Gastroesophageal sphincter (tissue), 4 donors: ENCODE data around the gene DCLK2. TPM values are rescaled to one million over a fixed set of nuclear protein-coding genes. Genes with fewer than 3 reads are reported as not detected.

Experiments used
- ATAC-seq: fragments of 150-250 bp; one replicate; pipeline ENCODE4 v1.9.1; 2016; ENCODE audit warnings: mild to moderate bottlenecking, moderate library complexity
- H3K27ac ChIP-seq, 4 donors: fragments of 200-600 bp; sonication (generic) in 3 of 4; 1 replicate in 3 of 4; 2 replicates in 1 of 4; pipeline ENCODE4 v1.5.1; 2016 to 2019
- H3K27me3 ChIP-seq: fragments of 200-600 bp; sonication (generic); one replicate; pipeline ENCODE4 v1.5.1; 2019
- H3K36me3 ChIP-seq, 2 donors: fragments of 200-600 bp; sonication (generic); one replicate each; pipeline ENCODE4 v1.5.1; 2019; ENCODE audit warnings: control low read depth in 1 of 2
- H3K4me1 ChIP-seq, 3 donors: fragments of 200-600 bp; sonication (generic); 1 replicate in 2 of 3; 2 replicates in 1 of 3; pipeline ENCODE4 v1.5.1; 2016 to 2019; ENCODE audit warnings: control low read depth in 2 of 3
- H3K4me3 ChIP-seq, 2 donors: fragments of 200-600 bp; sonication (generic); one replicate each; pipeline ENCODE4 v1.5.1; 2019; ENCODE audit warnings: mild to moderate bottlenecking in 1 of 2, moderate library complexity in 1 of 2
- H3K9me3 ChIP-seq, 3 donors: fragments of 200-600 bp; sonication (generic); one replicate each; pipeline ENCODE4 v1.5.1; 2017 to 2019; ENCODE audit warnings: control low read depth in 2 of 3
- EP300 ChIP-seq: sonication (generic); formaldehyde crosslinking; IDR thresholded peaks from one replicate; pipeline ENCODE4 v1.6.1; 2017; ENCODE audit warnings: antibody characterized with exemption, mild to moderate bottlenecking
- POLR2A ChIP-seq, 2 donors: fragments of 450-650 bp; IDR thresholded peaks; one replicate each; pipeline ENCODE4 v1.6.1; 2017; ENCODE audit warnings: antibody characterized with exemption in 2 of 2, mild to moderate bottlenecking in 2 of 2, moderate library complexity in 1 of 2
- POLR2AphosphoS5 ChIP-seq: sonication (generic); formaldehyde crosslinking; IDR thresholded peaks from one replicate; pipeline ENCODE4 v1.6.1; 2017; ENCODE audit warnings: antibody characterized with exemption
- WGBS, 2 donors: methylation state at CpG; one replicate each; pipeline ENCODE4 v1.1.5; 2018; ENCODE audit warnings: low coverage in 1 of 2; 5-methylcytosine and 5-hydroxymethylcytosine counted together
- total RNA-seq, 4 donors: library from RNA; depleted of rRNA; stranded (reverse); fragments of >200 nt; gene quantifications; one replicate each; pipeline ENCODE4 v1.1.0, GENCODE V29; 2016
- TF ChIP-seq, protein P1 (sequence below), 4 experiments: fragments of 200-600 bp in 2 of 4; fragments of 450-650 bp in 2 of 4; sonication (generic) in 1 of 4; IDR thresholded peaks; one replicate each; pipeline ENCODE4 v1.5.1; 2017 to 2019; ENCODE audit warnings: antibody characterized with exemption in 4 of 4, mild to moderate bottlenecking in 2 of 4, moderate library complexity in 2 of 4

Gene DCLK2
- total RNA-seq, 4 donors from 2014 or later = 17.1 to 33.0 (median 19.7) TPM

DNA sequence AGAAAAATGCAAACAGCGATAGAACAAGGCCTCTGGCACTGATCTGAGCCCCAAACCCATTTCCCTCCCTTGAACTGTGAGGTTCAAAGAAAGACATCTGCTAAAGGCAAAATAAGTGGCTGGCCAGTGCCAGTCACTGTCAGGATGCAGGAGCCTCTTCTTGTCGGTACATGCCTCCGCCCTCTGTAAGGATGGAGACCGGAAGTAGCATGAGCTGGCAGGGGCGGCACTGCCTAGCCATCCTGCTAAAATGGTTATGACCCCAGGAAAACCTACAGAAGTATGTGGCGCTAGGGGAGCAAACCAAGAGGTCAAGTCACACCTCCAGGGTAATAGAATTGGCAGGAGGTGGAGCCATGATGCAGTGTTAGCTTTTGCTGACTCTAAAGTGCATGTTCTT, 180.3 kb downstream of the DCLK2 start:
- ATAC-seq = no peak
- no peaks in the 10 kb centered on the region for H3K27me3 ChIP-seq
- no peak overlapping the region for H3K27ac ChIP-seq
- TF ChIP-seq EP300 = no peak
- TF ChIP-seq, protein P1, sequence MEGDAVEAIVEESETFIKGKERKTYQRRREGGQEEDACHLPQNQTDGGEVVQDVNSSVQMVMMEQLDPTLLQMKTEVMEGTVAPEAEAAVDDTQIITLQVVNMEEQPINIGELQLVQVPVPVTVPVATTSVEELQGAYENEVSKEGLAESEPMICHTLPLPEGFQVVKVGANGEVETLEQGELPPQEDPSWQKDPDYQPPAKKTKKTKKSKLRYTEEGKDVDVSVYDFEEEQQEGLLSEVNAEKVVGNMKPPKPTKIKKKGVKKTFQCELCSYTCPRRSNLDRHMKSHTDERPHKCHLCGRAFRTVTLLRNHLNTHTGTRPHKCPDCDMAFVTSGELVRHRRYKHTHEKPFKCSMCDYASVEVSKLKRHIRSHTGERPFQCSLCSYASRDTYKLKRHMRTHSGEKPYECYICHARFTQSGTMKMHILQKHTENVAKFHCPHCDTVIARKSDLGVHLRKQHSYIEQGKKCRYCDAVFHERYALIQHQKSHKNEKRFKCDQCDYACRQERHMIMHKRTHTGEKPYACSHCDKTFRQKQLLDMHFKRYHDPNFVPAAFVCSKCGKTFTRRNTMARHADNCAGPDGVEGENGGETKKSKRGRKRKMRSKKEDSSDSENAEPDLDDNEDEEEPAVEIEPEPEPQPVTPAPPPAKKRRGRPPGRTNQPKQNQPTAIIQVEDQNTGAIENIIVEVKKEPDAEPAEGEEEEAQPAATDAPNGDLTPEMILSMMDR (IDR thresholded peaks at IDR 0.05) = no peak
- no peak for TF ChIP-seq POLR2AphosphoS5
- TF ChIP-seq POLR2A (IDR thresholded peaks at IDR 0.05) = no peak
- 89 to 100% methylated on average over 1 to 5 of the region's 6 CpGs for WGBS, 2 donors
- H3K36me3 ChIP-seq = peaks cover 0 to 61% of the 10 kb centered on the region in 2 donors
- peaks cover 0 to 13% (median 0%) of the 10 kb centered on the region in 3 donors for H3K4me1 ChIP-seq
- no peak overlapping the region for H3K4me3 ChIP-seq
- H3K9me3 ChIP-seq = no peaks in the 10 kb centered on the region

- Histone ChIP-seq H3K36me3 (peaks cover 0 to 51% of the 10 kb centered on the region in 2 donors), H3K9me3 (no peaks in the 10 kb centered on the region), H3K4me3 (no peak overlapping the region), H3K27ac (no peak overlapping the region), H3K4me1 (peaks cover 0 to 12% (median 0%) of the 10 kb centered on the region in 3 donors), H3K27me3 (no peaks in the 10 kb centered on the region)
- 37 to 66% methylated on average over 5 to 7 of the region's 8 CpGs for WGBS, 2 donors
- TF ChIP-seq POLR2A (IDR thresholded peaks at IDR 0.05) (no peak), EP300 (no peak), POLR2AphosphoS5 (no peak)
- TF ChIP-seq, protein P1 (IDR thresholded peaks at IDR 0.05) = no peak
- peak; percentile 37 for ATAC-seq
These were observed 181.8 kb downstream of the DCLK2 start for GRCh38 chr4:150259861-150260567.

GRCh38 chr4:150261571-150261970, 183.3 kb downstream of the DCLK2 start:
- WGBS, 2 donors = 80 to 100% methylated on average over 1 of the region's 2 CpGs
- TF ChIP-seq, protein P1 (IDR thresholded peaks at IDR 0.05) = no peak
- no peak for TF ChIP-seq POLR2A (IDR thresholded peaks at IDR 0.05)
- no peak for TF ChIP-seq EP300
- TF ChIP-seq POLR2AphosphoS5 = no peak
- no peaks in the 10 kb centered on the region for H3K4me1 ChIP-seq

GRCh38 chr4:150262611-150263010, 184.4 kb downstream of the DCLK2 start:
- no peaks in the 10 kb centered on the region for H3K9me3 ChIP-seq
- H3K4me1 ChIP-seq = no peaks in the 10 kb centered on the region
- H3K27ac ChIP-seq = no peak overlapping the region
- ATAC-seq = no peak
- peaks cover 0 to 40% of the 10 kb centered on the region in 2 donors for H3K36me3 ChIP-seq
- no peak overlapping the region for H3K4me3 ChIP-seq
- 80% methylated on average over 1 of the region's 6 CpGs; no CpG with 5 or more reads in 1 of the 2 donors for WGBS, 2 donors
- H3K27me3 ChIP-seq = no peaks in the 10 kb centered on the region
- TF ChIP-seq, protein P1 (IDR thresholded peaks at IDR 0.05) = no peak
- TF ChIP-seq POLR2AphosphoS5 (no peak), POLR2A (IDR thresholded peaks at IDR 0.05) (no peak), EP300 (no peak)

More at GRCh38 chr4:150261571-150261970, 183.3 kb downstream of the DCLK2 start:
- no peak for ATAC-seq
- Histone ChIP-seq H3K4me3 (no peak overlapping the region), H3K27ac (no peak overlapping the region), H3K36me3 (peaks cover 0 to 50% of the 10 kb centered on the region in 2 donors), H3K27me3 (no peaks in the 10 kb centered on the region), H3K9me3 (no peaks in the 10 kb centered on the region)

GRCh38 chr4:150264595-150265161, 186.4 kb downstream of the DCLK2 start:
- Histone ChIP-seq H3K4me1 (no peaks in the 10 kb centered on the region), H3K9me3 (no peaks in the 10 kb centered on the region), H3K27ac (no peak overlapping the region), H3K36me3 (peaks cover 0 to 36% of the 10 kb centered on the region in 2 donors), H3K4me3 (no peak overlapping the region), H3K27me3 (no peaks in the 10 kb centered on the region)
- TF ChIP-seq, protein P1 (IDR thresholded peaks at IDR 0.05) = no peak
- TF ChIP-seq EP300 = no peak
- TF ChIP-seq POLR2AphosphoS5 = no peak
- no peak for TF ChIP-seq POLR2A (IDR thresholded peaks at IDR 0.05)
- WGBS, 2 donors = 80 to 92% methylated on average over 6 of the region's 6 CpGs
- ATAC-seq = no peak
